ENCODE measurements around the gene CERS6. TPM values are rescaled to one million over a fixed set of nuclear protein-coding genes. Genes with fewer than 3 reads are reported as not detected.

Gene CERS6
- total RNA-seq, 4 donors from 2014 or later: 46.6 to 67.7 (median 53.6) TPM

GRCh38 chr2:168802859-168803725 lies 347.0 kb downstream of the CERS6 start:
- Histone ChIP-seq H3K4me1 (peaks cover 0 to 18% (median 0%) of the 10 kb centered on the region in 4 donors), H3K4me3 (peak overlapping the region; percentile 30 to 48 (median 30)), H3K36me3 (no peaks in the 10 kb centered on the region), H3K27ac (replicated peaks in 1 of 4) (peak overlapping the region in 3 of 4 donors; percentile 46 to 53 (median 50)), H3K9me3 (no peaks in the 10 kb centered on the region), H3K27me3 (no peaks in the 10 kb centered on the region)
- WGBS: 84% methylated on average over 5 of the region's 5 CpGs
- DNase-seq (ENCODE audit: extremely low spot score): no peak
- intact Hi-C loops (cut with DNase I): no loop called here
- TF ChIP-seq POLR2A (IDR thresholded peaks at IDR 0.05; ENCODE audit: low read depth): no peak

DNA sequence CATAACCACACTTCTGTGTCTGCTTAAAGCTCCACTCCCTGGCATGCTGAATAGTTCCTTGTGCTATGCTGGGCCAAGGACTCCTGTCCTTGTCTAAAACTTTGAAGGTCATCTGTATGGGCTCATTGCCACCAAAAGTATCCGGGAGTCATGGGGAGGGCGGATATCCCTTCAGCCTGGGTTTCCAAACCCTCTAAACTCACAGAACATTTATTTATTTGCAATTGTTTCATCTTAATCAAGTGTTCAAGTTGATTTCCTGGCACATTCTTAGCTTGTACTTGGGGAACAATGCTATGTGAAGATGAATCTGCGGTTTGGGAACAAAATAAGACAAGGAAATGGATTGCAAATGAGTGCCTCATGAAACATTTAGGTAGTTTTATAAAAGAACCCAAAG lies 348.1 kb downstream of the CERS6 start:
- Histone ChIP-seq H3K4me3 (peak overlapping the region; percentile 30 to 48 (median 30)), H3K9me3 (no peaks in the 10 kb centered on the region), H3K4me1 (peaks cover 0 to 14% (median 0%) of the 10 kb centered on the region in 4 donors), H3K36me3 (no peaks in the 10 kb centered on the region), H3K27ac (replicated peaks in 1 of 4) (peak overlapping the region in 1 of 4 donors; percentile 53), H3K27me3 (no peaks in the 10 kb centered on the region)
- intact Hi-C loops (cut with DNase I): no loop called here
- no peak for DNase-seq (ENCODE audit: extremely low spot score)
- WGBS: 75% methylated on average over 3 of the region's 3 CpGs
- TF ChIP-seq POLR2AphosphoS5 (IDR thresholded peaks at IDR 0.05): peak; percentile 31 to 58
- no peak for TF ChIP-seq POLR2A (IDR thresholded peaks at IDR 0.05; ENCODE audit: low read depth)
- TF ChIP-seq, protein P1, sequence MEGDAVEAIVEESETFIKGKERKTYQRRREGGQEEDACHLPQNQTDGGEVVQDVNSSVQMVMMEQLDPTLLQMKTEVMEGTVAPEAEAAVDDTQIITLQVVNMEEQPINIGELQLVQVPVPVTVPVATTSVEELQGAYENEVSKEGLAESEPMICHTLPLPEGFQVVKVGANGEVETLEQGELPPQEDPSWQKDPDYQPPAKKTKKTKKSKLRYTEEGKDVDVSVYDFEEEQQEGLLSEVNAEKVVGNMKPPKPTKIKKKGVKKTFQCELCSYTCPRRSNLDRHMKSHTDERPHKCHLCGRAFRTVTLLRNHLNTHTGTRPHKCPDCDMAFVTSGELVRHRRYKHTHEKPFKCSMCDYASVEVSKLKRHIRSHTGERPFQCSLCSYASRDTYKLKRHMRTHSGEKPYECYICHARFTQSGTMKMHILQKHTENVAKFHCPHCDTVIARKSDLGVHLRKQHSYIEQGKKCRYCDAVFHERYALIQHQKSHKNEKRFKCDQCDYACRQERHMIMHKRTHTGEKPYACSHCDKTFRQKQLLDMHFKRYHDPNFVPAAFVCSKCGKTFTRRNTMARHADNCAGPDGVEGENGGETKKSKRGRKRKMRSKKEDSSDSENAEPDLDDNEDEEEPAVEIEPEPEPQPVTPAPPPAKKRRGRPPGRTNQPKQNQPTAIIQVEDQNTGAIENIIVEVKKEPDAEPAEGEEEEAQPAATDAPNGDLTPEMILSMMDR (IDR thresholded peaks at IDR 0.05): no peak
- TF ChIP-seq EP300 (IDR thresholded peaks at IDR 0.05): no peak

GRCh38 chr2:168805615-168806014 lies 349.5 kb downstream of the CERS6 start:
- DNase-seq (ENCODE audit: extremely low spot score): no peak
- H3K27me3 ChIP-seq: no peaks in the 10 kb centered on the region
- no peak for TF ChIP-seq EP300 (IDR thresholded peaks at IDR 0.05)
- TF ChIP-seq, protein P1 (IDR thresholded peaks at IDR 0.05): no peak
- TF ChIP-seq POLR2AphosphoS5 (IDR thresholded peaks at IDR 0.05): no peak
- TF ChIP-seq POLR2A (IDR thresholded peaks at IDR 0.05; ENCODE audit: low read depth): no peak
- no peaks in the 10 kb centered on the region for H3K36me3 ChIP-seq
- intact Hi-C loops (cut with DNase I): no loop called here
- 91% methylated on average over 7 of the region's 7 CpGs for WGBS
- peaks cover 0 to 14% (median 0%) of the 10 kb centered on the region in 4 donors for H3K4me1 ChIP-seq
- H3K9me3 ChIP-seq: no peaks in the 10 kb centered on the region
- no peak overlapping the region for H3K27ac ChIP-seq (replicated peaks in 1 of 4)
- no peak overlapping the region for H3K4me3 ChIP-seq

GRCh38 chr2:168809537-168809936 lies 353.5 kb downstream of the CERS6 start:
- no peak for TF ChIP-seq EP300 (IDR thresholded peaks at IDR 0.05)
- TF ChIP-seq, protein P1 (IDR thresholded peaks at IDR 0.05): no peak
- no peak for TF ChIP-seq POLR2AphosphoS5 (IDR thresholded peaks at IDR 0.05)
- TF ChIP-seq POLR2A (IDR thresholded peaks at IDR 0.05; ENCODE audit: low read depth): no peak
- Histone ChIP-seq H3K36me3 (no peaks in the 10 kb centered on the region), H3K27ac (replicated peaks in 1 of 4) (no peak overlapping the region), H3K27me3 (no peaks in the 10 kb centered on the region), H3K9me3 (no peaks in the 10 kb centered on the region), H3K4me1 (peaks cover 0 to 4% (median 0%) of the 10 kb centered on the region in 4 donors), H3K4me3 (no peak overlapping the region)
- no peak for DNase-seq (ENCODE audit: extremely low spot score)
- intact Hi-C loops (cut with DNase I): no loop called here

- Histone ChIP-seq H3K4me3 (no peak overlapping the region), H3K4me1 (peaks cover 0 to 4% (median 0%) of the 10 kb centered on the region in 4 donors), H3K9me3 (no peaks in the 10 kb centered on the region), H3K36me3 (no peaks in the 10 kb centered on the region), H3K27me3 (no peaks in the 10 kb centered on the region), H3K27ac (replicated peaks in 1 of 4) (no peak overlapping the region)
- no peak for TF ChIP-seq EP300 (IDR thresholded peaks at IDR 0.05)
- no peak for TF ChIP-seq POLR2AphosphoS5 (IDR thresholded peaks at IDR 0.05)
- TF ChIP-seq, protein P1 (IDR thresholded peaks at IDR 0.05): no peak
- no peak for TF ChIP-seq POLR2A (IDR thresholded peaks at IDR 0.05; ENCODE audit: low read depth)
- 94% methylated on average over 2 of the region's 2 CpGs for WGBS
- intact Hi-C loops (cut with DNase I): no loop called here
- DNase-seq (ENCODE audit: extremely low spot score): no peak
These were observed 354.2 kb downstream of the CERS6 start for GRCh38 chr2:168810235-168810634.

Data from esophagus muscularis mucosa (tissue), 4 donors.